MCF 10A (cell line): Measurements from ENCODE around the gene CACNB2. TPM values are rescaled to one million over a fixed set of nuclear protein-coding genes. Genes with fewer than 3 reads are reported as not detected.

Source experiments
- BruUV-seq: library from RNA; stranded (reverse); fragments of 400-500 nt; replicated peaks from 2 replicates; lab custom pipeline; 2021; lab: Mats Ljungman, UMichigan
- CTCF ChIA-PET: fragments of 300-600 bp; sonication (Branson Sonifier 250); formaldehyde crosslinking; extraction: SDS; loops from one replicate; lab custom pipeline; 2021; ENCODE audit warnings: antibody characterized with exemption, inconsistent platforms; lab: Yijun Ruan, JAX
- POLR2A ChIA-PET: fragments of 300-600, 350-650 bp; sonication (Branson Sonifier 250); formaldehyde crosslinking; extraction: SDS; loops from one replicate; lab custom pipeline; 2020; ENCODE audit warnings: antibody characterized with exemption, inconsistent platforms; lab: Yijun Ruan, JAX
- DNase-seq: peaks from one replicate; pipeline ENCODE4 v3.0.0-alpha.2; 2018; ENCODE audit not compliant: unreplicated experiment
- H3K27ac Mint-ChIP-seq: one replicate; pipeline ENCODE4 v1.8.0; 2022; ENCODE audit warnings: mild to moderate bottlenecking, low read depth, mixed read lengths; ENCODE audit not compliant: unreplicated experiment
- H3K27me3 Mint-ChIP-seq: one replicate; pipeline ENCODE4 v1.8.0; 2022; ENCODE audit warnings: mixed read lengths; ENCODE audit not compliant: insufficient read depth, unreplicated experiment
- H3K36me3 Mint-ChIP-seq: one replicate; pipeline ENCODE4 v1.8.0; 2022; ENCODE audit warnings: mild to moderate bottlenecking, moderate library complexity, mixed read lengths; ENCODE audit not compliant: insufficient read depth, unreplicated experiment
- H3K4me1 Mint-ChIP-seq: one replicate; pipeline ENCODE4 v1.8.0; 2022; ENCODE audit warnings: mixed read lengths; ENCODE audit not compliant: insufficient read depth, unreplicated experiment
- H3K4me3 Mint-ChIP-seq: one replicate; pipeline ENCODE4 v1.8.0; 2022; ENCODE audit warnings: mild to moderate bottlenecking, moderate library complexity, mixed read lengths; ENCODE audit not compliant: unreplicated experiment
- H3K9me3 Mint-ChIP-seq: one replicate; pipeline ENCODE4 v1.8.0; 2022; ENCODE audit warnings: mixed read lengths; ENCODE audit not compliant: unreplicated experiment
- intact Hi-C: fragments of 100-400 bp; cut with micrococcal nuclease; formaldehyde crosslinking; loops from 2 replicates; pipeline ENCODE4 v1.14.1; 2022
- total RNA-seq: library from RNA; stranded (reverse); gene quantifications from 2 replicates; pipeline ENCODE4 v1.2.3, GENCODE V29; 2022
- TF ChIP-seq, protein P1 (sequence below): fragments of 200-600 bp; IDR thresholded peaks from one replicate; pipeline ENCODE4 v1.8.0; 2022; ENCODE audit warnings: antibody characterized with exemption, mild to moderate bottlenecking; ENCODE audit not compliant: unreplicated experiment

Gene CACNB2
- total RNA-seq, 1 experiment from 2014 or later = 3.3 TPM

DNA sequence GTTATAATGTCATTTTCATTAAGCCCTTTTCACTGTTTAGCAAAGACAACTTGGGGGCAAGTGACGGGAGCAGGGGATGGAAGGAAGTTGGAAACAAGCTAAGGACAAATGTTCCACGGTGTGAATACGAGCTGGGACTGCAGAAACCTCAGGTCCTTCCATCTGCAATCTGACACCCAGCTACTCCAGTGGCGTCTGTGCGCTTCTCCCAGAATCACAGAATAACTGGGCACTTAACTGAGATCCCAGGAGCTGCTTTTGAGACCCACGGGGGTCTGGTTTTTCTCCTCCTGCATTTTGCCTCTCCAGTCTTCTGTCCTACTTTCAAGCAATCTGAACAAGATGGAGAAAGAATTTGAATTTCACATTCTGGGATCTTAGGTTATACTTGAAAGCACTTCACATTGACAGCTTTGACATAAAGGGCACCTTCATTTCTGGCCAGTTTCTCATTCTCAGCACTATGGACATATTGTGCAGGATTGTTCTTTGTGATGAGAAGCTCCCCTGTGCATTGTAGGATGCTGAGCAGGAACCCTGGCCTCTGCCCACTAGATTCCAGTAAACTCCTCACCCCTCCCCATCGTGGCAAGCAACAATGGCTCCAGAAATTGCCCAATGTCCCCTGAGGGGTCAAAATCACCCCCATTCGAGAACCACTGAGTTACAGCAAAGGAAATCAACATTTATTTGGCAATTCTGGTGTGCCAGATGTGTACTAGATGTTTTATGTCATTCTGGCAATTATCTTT is 194.1 kb downstream of the CACNB2 start:
- Mint-ChIP-seq H3K27ac (no peak overlapping the region), H3K4me3 (no peak overlapping the region), H3K4me1 (peaks cover 8% of the 10 kb centered on the region), H3K27me3 (no peaks in the 10 kb centered on the region), H3K9me3 (no peaks in the 10 kb centered on the region), H3K36me3 (no peaks in the 10 kb centered on the region)
- DNase-seq = peak; percentile 1
- POLR2A ChIA-PET = no interaction called here
- no TSS peak for BruUV-seq
- CTCF ChIA-PET = interaction anchor here (0.6 kb wide), 1 partner anchor 131 kb away, joined by 3 read pairs; no protein-coding TSS in a partner anchor
- intact Hi-C loops = no loop called here
- TF ChIP-seq, protein P1, sequence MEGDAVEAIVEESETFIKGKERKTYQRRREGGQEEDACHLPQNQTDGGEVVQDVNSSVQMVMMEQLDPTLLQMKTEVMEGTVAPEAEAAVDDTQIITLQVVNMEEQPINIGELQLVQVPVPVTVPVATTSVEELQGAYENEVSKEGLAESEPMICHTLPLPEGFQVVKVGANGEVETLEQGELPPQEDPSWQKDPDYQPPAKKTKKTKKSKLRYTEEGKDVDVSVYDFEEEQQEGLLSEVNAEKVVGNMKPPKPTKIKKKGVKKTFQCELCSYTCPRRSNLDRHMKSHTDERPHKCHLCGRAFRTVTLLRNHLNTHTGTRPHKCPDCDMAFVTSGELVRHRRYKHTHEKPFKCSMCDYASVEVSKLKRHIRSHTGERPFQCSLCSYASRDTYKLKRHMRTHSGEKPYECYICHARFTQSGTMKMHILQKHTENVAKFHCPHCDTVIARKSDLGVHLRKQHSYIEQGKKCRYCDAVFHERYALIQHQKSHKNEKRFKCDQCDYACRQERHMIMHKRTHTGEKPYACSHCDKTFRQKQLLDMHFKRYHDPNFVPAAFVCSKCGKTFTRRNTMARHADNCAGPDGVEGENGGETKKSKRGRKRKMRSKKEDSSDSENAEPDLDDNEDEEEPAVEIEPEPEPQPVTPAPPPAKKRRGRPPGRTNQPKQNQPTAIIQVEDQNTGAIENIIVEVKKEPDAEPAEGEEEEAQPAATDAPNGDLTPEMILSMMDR = no peak

DNA sequence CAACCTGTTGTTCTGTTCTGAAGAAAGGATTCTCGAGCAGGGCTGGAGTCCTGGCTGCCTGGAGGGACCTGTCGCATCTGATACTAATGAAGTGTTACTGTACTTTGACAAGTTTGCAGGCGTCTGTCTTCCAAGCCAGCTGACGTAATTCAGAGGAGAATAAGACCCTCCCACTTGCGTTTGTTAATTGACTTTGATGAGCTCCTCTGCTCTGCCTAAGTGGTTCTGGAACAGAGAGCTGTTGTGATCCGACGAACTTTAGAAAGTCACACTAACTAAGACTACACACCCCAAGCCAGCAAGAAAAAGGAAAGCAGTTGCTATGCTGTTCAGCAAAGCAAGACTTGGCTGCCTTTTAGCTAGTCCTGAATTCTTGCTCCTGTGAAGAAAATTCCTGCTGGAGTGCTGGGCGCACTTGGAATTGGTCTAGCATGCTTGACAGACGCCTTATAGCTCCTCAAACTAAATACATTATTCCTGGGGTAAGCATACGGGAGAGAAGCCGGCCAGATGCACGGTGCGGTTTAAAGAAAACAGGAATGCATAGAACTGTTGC is 200.3 kb downstream of the CACNB2 start:
- no TSS peak for BruUV-seq
- no peaks in the 10 kb centered on the region for H3K27me3 Mint-ChIP-seq
- TF ChIP-seq, protein P1 = no peak

DNA sequence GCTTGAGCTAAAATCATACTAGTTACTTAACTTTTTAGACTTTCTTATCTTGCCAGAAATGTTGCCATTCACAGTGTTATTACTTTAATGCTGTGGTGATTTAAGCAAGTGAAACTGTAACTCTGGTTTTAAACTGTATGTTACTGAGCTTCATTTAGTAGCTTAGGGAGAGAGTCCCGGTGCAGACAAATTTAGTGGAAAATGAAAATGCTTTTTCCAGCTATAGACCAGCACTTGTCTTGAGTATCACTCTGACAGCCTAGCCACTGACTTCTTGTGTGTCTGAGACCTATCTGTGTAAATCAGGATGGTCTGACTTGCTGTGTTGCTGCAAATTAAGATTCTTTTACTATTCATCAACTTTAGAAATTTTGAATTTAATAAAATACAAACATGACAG is 200.8 kb downstream of the CACNB2 start:
- H3K27ac Mint-ChIP-seq = no peak overlapping the region
- no peaks in the 10 kb centered on the region for H3K9me3 Mint-ChIP-seq
- ChIA-PET CTCF (interaction anchor here (0.7 kb wide), 1 partner anchor 29 kb away, joined by 3 read pairs; no protein-coding TSS in a partner anchor), POLR2A (interaction anchor here (1.1 kb wide), 1 partner anchor 11 kb away, joined by 3 read pairs; no protein-coding TSS in a partner anchor)
- H3K4me3 Mint-ChIP-seq = peak overlapping the region; percentile 48
- TF ChIP-seq, protein P1 = no peak
- H3K36me3 Mint-ChIP-seq = no peaks in the 10 kb centered on the region
- BruUV-seq = no TSS peak
- intact Hi-C loops = no loop called here
- no peak for DNase-seq
- H3K4me1 Mint-ChIP-seq = no peaks in the 10 kb centered on the region
- no peaks in the 10 kb centered on the region for H3K27me3 Mint-ChIP-seq

More for the DNA sequence above, 200.3 kb downstream of the CACNB2 start:
- no peaks in the 10 kb centered on the region for H3K4me1 Mint-ChIP-seq
- H3K27ac Mint-ChIP-seq = no peak overlapping the region
- no peaks in the 10 kb centered on the region for H3K36me3 Mint-ChIP-seq
- peak overlapping the region; percentile 48 for H3K4me3 Mint-ChIP-seq
- CTCF ChIA-PET = interaction anchor here (0.6 to 0.7 kb wide), 2 partner anchors 18 to 28 kb away, joined by 3 to 5 read pairs; no protein-coding TSS in a partner anchor
- POLR2A ChIA-PET = interaction anchor here (0.6 to 1.1 kb wide), 2 partner anchors 11 to 68 kb away, joined by 3 read pairs; no protein-coding TSS in a partner anchor
- intact Hi-C loops = no loop called here
- H3K9me3 Mint-ChIP-seq = no peaks in the 10 kb centered on the region
- DNase-seq = peak; percentile 4

DNA sequence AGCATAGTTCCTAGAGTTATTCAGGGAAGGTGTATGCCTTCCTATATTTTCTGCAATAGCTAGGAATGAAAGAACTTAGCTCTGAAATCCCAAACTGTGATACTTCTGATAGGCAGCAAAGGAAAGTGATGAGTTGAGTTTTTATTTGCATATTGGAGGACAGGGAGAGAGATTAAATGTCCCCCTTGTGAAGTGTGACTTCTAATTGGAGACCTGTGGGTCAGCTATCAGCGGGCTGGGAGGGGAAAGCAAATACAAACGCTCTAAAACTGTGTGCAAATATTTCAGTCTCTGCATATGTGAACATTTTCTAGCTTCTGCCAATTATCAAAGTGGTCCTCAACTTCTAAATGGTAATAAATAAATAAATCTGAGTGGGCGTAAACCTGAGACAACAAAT is 203.3 kb downstream of the CACNB2 start:
- POLR2A ChIA-PET = no interaction called here
- H3K9me3 Mint-ChIP-seq = no peaks in the 10 kb centered on the region
- DNase-seq = no peak
- BruUV-seq = no TSS peak
- no peak overlapping the region for H3K4me3 Mint-ChIP-seq
- CTCF ChIA-PET = interaction anchor here (0.6 kb wide), 1 partner anchor 1708 kb away, joined by 3 read pairs; no protein-coding TSS in a partner anchor
- TF ChIP-seq, protein P1 = no peak
- no peaks in the 10 kb centered on the region for H3K27me3 Mint-ChIP-seq
- intact Hi-C loops = no loop called here
- H3K36me3 Mint-ChIP-seq = no peaks in the 10 kb centered on the region
- H3K4me1 Mint-ChIP-seq = no peaks in the 10 kb centered on the region
- no peak overlapping the region for H3K27ac Mint-ChIP-seq
